BLaER1 (cell line): ENCODE data around the gene SLCO3A1.

ENCODE experiments used
- H3K27ac ChIP-seq: shearing (Covaris generic); formaldehyde crosslinking; 2 replicates; pipeline ENCODE4 v1.8.1; 2022
- H3K27me3 ChIP-seq: shearing (Covaris generic); formaldehyde crosslinking; 2 replicates; pipeline ENCODE4 v1.8.1; 2022
- H3K36me3 ChIP-seq: shearing (Covaris generic); formaldehyde crosslinking; 2 replicates; pipeline ENCODE4 v1.8.1; 2022
- H3K4me1 ChIP-seq: shearing (Covaris generic); formaldehyde crosslinking; 2 replicates; pipeline ENCODE4 v1.8.1; 2022
- H3K4me2 ChIP-seq: shearing (Covaris generic); formaldehyde crosslinking; 2 replicates; pipeline ENCODE4 v1.8.1; 2022
- H3K4me3 ChIP-seq: shearing (Covaris generic); formaldehyde crosslinking; 2 replicates; pipeline ENCODE4 v1.8.1; 2022
- H3K9ac ChIP-seq: shearing (Covaris generic); formaldehyde crosslinking; 2 replicates; pipeline ENCODE4 v1.8.1; 2022
- H3K9me3 ChIP-seq: shearing (Covaris generic); formaldehyde crosslinking; 2 replicates; pipeline ENCODE4 v1.8.1; 2022
- H4K20me1 ChIP-seq: shearing (Covaris generic); formaldehyde crosslinking; 2 replicates; pipeline ENCODE4 v1.8.1; 2022
- Cebpa-rat ChIP-seq: shearing (Covaris generic); IDR thresholded peaks from 2 replicates; pipeline ENCODE4 v1.8.1; 2022

Gene SLCO3A1

GRCh38 chr15:91967935-91968606, 114.6 kb downstream of the SLCO3A1 start:
- Histone ChIP-seq H4K20me1 (no peaks in the 10 kb centered on the region), H3K4me3 (no peak overlapping the region), H3K9ac (no peak overlapping the region), H3K27ac (no peak overlapping the region), H3K27me3 (no peaks in the 10 kb centered on the region), H3K4me1 (no peaks in the 10 kb centered on the region), H3K4me2 (no peak overlapping the region), H3K9me3 (peaks cover 4% of the 10 kb centered on the region), H3K36me3 (no peaks in the 10 kb centered on the region)
- TF ChIP-seq Cebpa-rat: no peak

DNA sequence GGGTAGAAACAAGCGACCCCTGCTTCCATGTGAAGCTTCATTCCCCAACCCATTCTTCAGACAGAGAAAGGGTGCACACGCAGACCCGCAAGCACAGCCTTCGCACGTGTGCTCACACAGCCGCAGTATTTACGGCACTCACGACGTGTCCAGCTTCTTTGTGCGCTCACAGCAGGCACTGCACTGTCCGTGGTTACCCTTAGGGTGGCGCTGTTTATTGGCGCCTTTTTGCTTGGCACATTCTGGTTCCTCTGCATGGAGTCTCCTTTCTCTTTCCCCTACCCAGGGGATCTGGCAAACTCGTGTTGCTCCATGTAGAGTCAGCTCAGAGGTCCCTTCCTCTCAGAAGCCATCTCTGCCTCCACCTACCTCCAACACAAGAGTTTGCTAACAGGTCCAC, 115.1 kb downstream of the SLCO3A1 start:
- no peak for TF ChIP-seq Cebpa-rat
- H3K36me3 ChIP-seq: no peaks in the 10 kb centered on the region
- no peaks in the 10 kb centered on the region for H3K4me1 ChIP-seq
- H3K9ac ChIP-seq: no peak overlapping the region
- no peak overlapping the region for H3K4me2 ChIP-seq
- no peak overlapping the region for H3K4me3 ChIP-seq
- H3K9me3 ChIP-seq: peaks cover 3% of the 10 kb centered on the region
- no peak overlapping the region for H3K27ac ChIP-seq
- no peaks in the 10 kb centered on the region for H4K20me1 ChIP-seq
- no peaks in the 10 kb centered on the region for H3K27me3 ChIP-seq

DNA sequence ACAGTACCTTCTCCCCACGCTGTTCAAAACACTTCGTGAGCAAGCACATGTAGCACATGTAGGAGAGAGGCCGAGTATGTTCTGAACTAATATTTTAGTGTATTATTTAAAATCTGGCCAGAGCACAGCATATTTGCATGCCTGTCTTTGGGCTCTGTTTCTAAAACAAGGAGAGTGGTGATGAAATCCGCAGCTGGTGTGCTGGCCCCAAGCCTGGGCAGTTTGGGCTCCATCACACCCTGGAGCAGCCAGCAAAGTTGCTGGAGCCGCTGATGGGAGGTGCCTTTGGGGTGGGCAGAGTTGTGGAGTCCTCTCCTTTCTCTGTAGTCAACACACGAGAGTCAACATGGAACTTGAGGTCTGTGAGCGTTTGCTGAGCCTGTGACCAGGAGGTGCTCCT, 116.6 kb downstream of the SLCO3A1 start:
- no peak for TF ChIP-seq Cebpa-rat
- Histone ChIP-seq H3K27ac (no peak overlapping the region), H3K9me3 (no peaks in the 10 kb centered on the region), H3K4me2 (no peak overlapping the region), H3K4me3 (no peak overlapping the region), H3K36me3 (no peaks in the 10 kb centered on the region), H3K27me3 (no peaks in the 10 kb centered on the region), H3K4me1 (peaks cover 8% of the 10 kb centered on the region), H4K20me1 (0 out of 2 replicates have a peak, but pooled peaks cover 1% of the 10 kb centered on the region), H3K9ac (no peak overlapping the region)

GRCh38 chr15:91973481-91973880, 120.0 kb downstream of the SLCO3A1 start:
- peaks cover 16% of the 10 kb centered on the region for H3K4me1 ChIP-seq
- H3K36me3 ChIP-seq: no peaks in the 10 kb centered on the region
- H3K4me3 ChIP-seq: no peak overlapping the region
- no peaks in the 10 kb centered on the region for H3K9me3 ChIP-seq
- H4K20me1 ChIP-seq: peaks cover 8% of the 10 kb centered on the region; the same call in 1 of the 2 replicates
- H3K9ac ChIP-seq: no peak overlapping the region
- no peak overlapping the region for H3K4me2 ChIP-seq
- H3K27ac ChIP-seq: no peak overlapping the region
- TF ChIP-seq Cebpa-rat: no peak
- no peaks in the 10 kb centered on the region for H3K27me3 ChIP-seq

DNA sequence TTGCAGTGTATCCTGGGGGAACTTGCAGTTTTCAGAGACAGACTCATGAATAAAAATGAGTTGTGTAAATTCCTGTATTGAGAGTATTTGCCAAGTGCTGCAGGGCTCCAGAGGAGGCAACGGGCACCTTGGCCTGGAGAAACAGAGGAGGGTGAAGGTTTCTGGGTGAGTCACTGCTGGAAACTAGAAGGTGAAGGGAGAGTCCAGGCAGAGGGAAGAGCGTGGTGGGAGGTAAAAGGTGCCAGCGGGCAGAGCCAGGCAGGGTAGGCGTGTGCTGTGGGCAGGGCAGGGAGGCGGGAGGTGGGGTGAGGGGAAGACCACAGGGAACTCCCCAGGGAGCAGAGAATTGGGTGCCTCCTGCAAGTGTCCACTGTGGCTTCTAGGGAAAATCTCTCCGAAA, 120.8 kb downstream of the SLCO3A1 start:
- no peak for TF ChIP-seq Cebpa-rat
- H3K9me3 ChIP-seq: no peaks in the 10 kb centered on the region
- peaks cover 8% of the 10 kb centered on the region; the same call in 1 of the 2 replicates for H4K20me1 ChIP-seq
- H3K27ac ChIP-seq: no peak overlapping the region
- H3K4me2 ChIP-seq: no peak overlapping the region
- H3K27me3 ChIP-seq: no peaks in the 10 kb centered on the region
- no peaks in the 10 kb centered on the region for H3K36me3 ChIP-seq
- H3K4me1 ChIP-seq: peaks cover 16% of the 10 kb centered on the region
- H3K4me3 ChIP-seq: no peak overlapping the region
- H3K9ac ChIP-seq: no peak overlapping the region

DNA sequence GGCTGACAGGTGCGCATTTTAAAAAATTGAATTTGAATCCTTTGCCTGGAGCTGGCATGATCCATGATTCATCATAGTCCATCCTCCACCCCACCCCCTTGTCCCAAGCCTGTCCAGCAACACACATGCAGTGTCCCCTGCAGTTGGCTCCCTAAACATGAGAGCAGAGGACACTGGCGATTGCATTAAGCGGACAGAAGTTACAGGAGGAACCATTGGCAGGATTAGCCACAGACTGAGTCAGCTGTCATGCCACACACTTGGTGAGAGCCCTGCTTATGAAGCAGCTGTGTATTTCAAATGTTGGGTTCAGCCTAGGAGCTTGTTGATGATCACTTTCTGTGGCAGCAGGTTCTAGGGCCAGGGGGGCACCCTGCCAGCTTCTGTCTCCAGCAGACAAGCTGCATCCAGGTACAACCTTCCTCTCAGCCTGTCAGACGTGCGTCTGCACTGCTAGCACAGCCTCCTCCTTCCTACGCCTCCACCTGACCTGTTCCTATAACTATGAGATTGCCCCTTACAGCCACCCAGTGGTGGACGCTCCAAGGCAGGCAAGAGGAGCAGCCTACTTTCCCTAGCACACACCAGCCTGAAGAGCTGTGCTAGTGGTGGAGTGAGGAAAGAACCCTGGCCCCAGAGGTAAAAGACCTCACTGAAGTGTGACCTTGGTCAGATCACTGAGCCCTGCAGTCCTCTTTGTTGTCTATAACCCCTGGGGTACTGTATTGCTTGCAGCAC, 121.9 kb downstream of the SLCO3A1 start:
- Histone ChIP-seq H3K4me3 (no peak overlapping the region), H3K27ac (no peak overlapping the region), H3K27me3 (no peaks in the 10 kb centered on the region), H3K9ac (no peak overlapping the region), H4K20me1 (peaks cover 8% of the 10 kb centered on the region; the same call in 1 of the 2 replicates), H3K4me1 (peaks cover 17% of the 10 kb centered on the region), H3K36me3 (no peaks in the 10 kb centered on the region), H3K4me2 (peak overlapping the region; percentile 50), H3K9me3 (no peaks in the 10 kb centered on the region)
- no peak for TF ChIP-seq Cebpa-rat

GRCh38 chr15:91976966-91977365, 123.5 kb downstream of the SLCO3A1 start:
- H3K9ac ChIP-seq: no peak overlapping the region
- H3K36me3 ChIP-seq: no peaks in the 10 kb centered on the region
- H3K9me3 ChIP-seq: no peaks in the 10 kb centered on the region
- no peak overlapping the region for H3K4me2 ChIP-seq
- TF ChIP-seq Cebpa-rat: no peak
- H3K4me3 ChIP-seq: no peak overlapping the region
- H3K27ac ChIP-seq: no peak overlapping the region
- peaks cover 24% of the 10 kb centered on the region for H3K4me1 ChIP-seq
- H3K27me3 ChIP-seq: no peaks in the 10 kb centered on the region
- H4K20me1 ChIP-seq: peaks cover 8% of the 10 kb centered on the region

- no peak overlapping the region for H3K4me3 ChIP-seq
- no peak overlapping the region for H3K27ac ChIP-seq
- no peaks in the 10 kb centered on the region for H3K27me3 ChIP-seq
- H3K36me3 ChIP-seq: no peaks in the 10 kb centered on the region
- H4K20me1 ChIP-seq: peaks cover 2% of the 10 kb centered on the region
- no peak for TF ChIP-seq Cebpa-rat
- H3K9me3 ChIP-seq: no peaks in the 10 kb centered on the region
- peaks cover 10% of the 10 kb centered on the region for H3K4me1 ChIP-seq
- no peak overlapping the region for H3K4me2 ChIP-seq
- H3K9ac ChIP-seq: no peak overlapping the region
Measured at GRCh38 chr15:91980502-91981267, 127.2 kb downstream of the SLCO3A1 start.

DNA sequence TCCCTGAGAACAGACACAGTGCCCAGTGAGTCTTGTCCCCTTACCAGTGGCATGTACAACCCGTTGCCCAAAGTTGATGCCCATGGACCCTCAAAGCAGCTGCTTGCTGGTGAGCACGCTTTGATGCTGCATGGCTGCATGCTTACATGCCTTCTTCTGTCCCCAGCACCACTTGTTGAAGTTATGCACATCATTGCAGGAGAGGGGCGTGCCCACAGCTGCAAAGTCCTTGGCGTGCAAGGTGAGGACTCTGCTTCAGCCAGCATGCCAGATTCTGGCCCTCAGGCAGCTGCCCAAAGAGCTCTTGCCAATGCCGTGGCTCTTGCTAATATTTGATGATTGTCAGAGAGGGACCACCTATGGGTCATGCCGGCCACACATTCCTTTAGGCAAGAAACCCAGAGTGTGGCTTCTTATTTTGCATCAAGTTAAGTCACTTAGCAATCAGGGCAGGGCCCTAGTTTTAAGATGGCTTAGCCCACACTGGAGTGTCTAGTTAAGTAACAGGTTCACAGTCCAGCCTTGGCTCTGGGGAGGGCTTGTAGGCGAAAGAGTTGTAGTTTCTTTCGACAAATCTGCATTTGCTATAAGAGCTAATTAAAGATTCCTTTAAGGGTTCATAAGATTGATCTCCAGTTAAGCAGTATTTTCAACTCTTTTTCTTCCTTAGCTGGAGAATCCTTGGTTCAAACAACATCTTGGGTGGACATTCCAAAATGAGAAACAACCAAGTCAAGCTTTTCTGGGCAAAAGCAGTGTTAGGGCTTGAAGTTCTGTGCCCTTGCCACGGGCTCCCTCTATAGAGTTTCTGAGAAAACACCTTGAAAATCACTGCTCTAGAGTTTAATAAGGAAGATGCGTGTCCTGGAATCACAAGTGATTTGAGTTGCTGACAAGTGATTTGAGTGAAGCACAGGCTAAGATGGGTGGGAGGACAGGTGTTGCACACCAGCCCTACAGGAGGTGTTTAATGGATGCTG, 128.6 kb downstream of the SLCO3A1 start:
- no peak overlapping the region for H3K4me2 ChIP-seq
- TF ChIP-seq Cebpa-rat: no peak
- H3K9me3 ChIP-seq: no peaks in the 10 kb centered on the region
- H4K20me1 ChIP-seq: no peaks in the 10 kb centered on the region; the same call in 1 of the 2 replicates
- no peak overlapping the region for H3K4me3 ChIP-seq
- no peaks in the 10 kb centered on the region for H3K27me3 ChIP-seq
- H3K36me3 ChIP-seq: no peaks in the 10 kb centered on the region
- no peak overlapping the region for H3K9ac ChIP-seq
- H3K4me1 ChIP-seq: peaks cover 8% of the 10 kb centered on the region
- H3K27ac ChIP-seq: no peak overlapping the region
